HepG2 (cell line): Measurements from ENCODE around the gene ZNF581. TPM values are rescaled to one million over a fixed set of nuclear protein-coding genes. Genes with fewer than 3 reads are reported as not detected.

Experiments
- CEBPZ ChIP-seq: IDR thresholded peaks from 2 replicates; pipeline ENCODE4 v1.6.1; 2012; ENCODE audit warnings: low read length, improper control_type of control experiment
- HIC2 ChIP-seq: sonication (generic); formaldehyde crosslinking; IDR thresholded peaks from 2 replicates; pipeline ENCODE4 v1.9.0; 2022; ENCODE audit warnings: low read depth, missing genetic modification reagents
- HNRNPH1 ChIP-seq: fragments of 200-400 bp; formaldehyde crosslinking; optimal IDR thresholded peaks from 2 replicates; pipeline ENCODE3; 2017; ENCODE audit warnings: mild to moderate bottlenecking, low read depth, low read length
- KLF12 ChIP-seq: sonication (generic); formaldehyde crosslinking; IDR thresholded peaks from 2 replicates; pipeline ENCODE4 v1.4.0; 2020; ENCODE audit warnings: missing genetic modification reagents, borderline replicate concordance
- MTA1 ChIP-seq: sonication (generic); formaldehyde crosslinking; IDR thresholded peaks from 2 replicates; pipeline ENCODE4 v1.4.0; 2020; ENCODE audit warnings: missing genetic modification reagents, mild to moderate bottlenecking, borderline replicate concordance
- POLR2A ChIP-seq, 2 experiments: IDR thresholded peaks; 2 replicates each; pipeline ENCODE4 v1.6.1; 2011; ENCODE audit warnings: low read depth in 2 of 2, low read length in 2 of 2, mild to moderate bottlenecking in 1 of 2, moderate library complexity in 1 of 2; ENCODE audit not compliant: insufficient read depth in 1 of 2
- SIN3A ChIP-seq: IDR thresholded peaks from 2 replicates; pipeline ENCODE4 v1.6.1; 2011; ENCODE audit warnings: low read depth, mild to moderate bottlenecking, control low read depth, low read length, borderline replicate concordance
- ZKSCAN8 ChIP-seq: IDR thresholded peaks from 2 replicates; pipeline ENCODE4 v1.6.1; 2016; ENCODE audit warnings: borderline replicate concordance, missing genetic modification reagents, missing compliant biosample characterization
- ZNF335 ChIP-seq: sonication (generic); formaldehyde crosslinking; IDR thresholded peaks from 2 replicates; pipeline ENCODE4 v1.4.0; 2020; ENCODE audit warnings: missing genetic modification reagents
- ZNF383 ChIP-seq: sonication (generic); formaldehyde crosslinking; IDR thresholded peaks from 2 replicates; pipeline ENCODE4 v1.4.0; 2020; ENCODE audit warnings: missing genetic modification reagents, mild to moderate bottlenecking, borderline replicate concordance
- ZNF512 ChIP-seq: sonication (generic); formaldehyde crosslinking; IDR thresholded peaks from 2 replicates; pipeline ENCODE4 v1.4.0; 2020; ENCODE audit warnings: mild to moderate bottlenecking, missing genetic modification reagents
- ZNF552 ChIP-seq: sonication (generic); formaldehyde crosslinking; IDR thresholded peaks from 2 replicates; pipeline ENCODE4 v1.9.0; 2022; ENCODE audit warnings: missing genetic modification reagents, mild to moderate bottlenecking, borderline replicate concordance
- ZNF800 ChIP-seq: sonication (generic); formaldehyde crosslinking; IDR thresholded peaks from 2 replicates; pipeline ENCODE4 v1.4.0; 2020; ENCODE audit warnings: missing genetic modification reagents
- ZNF878 ChIP-seq: sonication (generic); formaldehyde crosslinking; IDR thresholded peaks from 2 replicates; pipeline ENCODE4 v1.8.1; 2023; ENCODE audit warnings: mild to moderate bottlenecking, missing genetic modification reagents, moderate library complexity
- polyA plus RNA-seq, 8 experiments: library from polyadenylated mRNA; depleted of rRNA in 3 of 8; stranded (reverse) in 7 of 8; unstranded in 1 of 8; fragments of >200 nt; fragmentation: Illumina TruSeq in 4 of 8; extraction: Trizol in 4 of 8; gene quantifications; 2 replicates each; pipeline versions ENCODE4 v1.2.1 to v1.2.3, GENCODE V29; 2011 to 2016; ENCODE audit warnings: low read depth in 4 of 8, missing spikeins in 1 of 8, mixed read lengths in 1 of 8; ENCODE audit not compliant: insufficient read depth in 1 of 8
- total RNA-seq, 5 experiments: library from RNA; depleted of rRNA; stranded (reverse); fragments of >200 nt; fragmentation: Illumina TruSeq; extraction: Trizol; gene quantifications; 2 replicates each; pipeline ENCODE4 v1.2.3, GENCODE V29; 2016; ENCODE audit warnings: low read depth in 1 of 5
- TF ChIP-seq, protein P1 (sequence below): sonication (generic); formaldehyde crosslinking; IDR thresholded peaks from 2 replicates; pipeline ENCODE4 v1.5.1; 2020; ENCODE audit warnings: missing genetic modification reagents, mild to moderate bottlenecking, borderline replicate concordance
- TF ChIP-seq, protein P2 (sequence below): sonication (generic); formaldehyde crosslinking; IDR thresholded peaks from 2 replicates; pipeline ENCODE4 v1.4.0; 2020; ENCODE audit warnings: missing genetic modification reagents

ZNF581 gene
- total and polyA plus RNA-seq, 2 of the 13 experiments (the other 11 are each of a cell fraction or from before 2014, with no cell fraction given), result 19.6 to 49.5 TPM

DNA sequence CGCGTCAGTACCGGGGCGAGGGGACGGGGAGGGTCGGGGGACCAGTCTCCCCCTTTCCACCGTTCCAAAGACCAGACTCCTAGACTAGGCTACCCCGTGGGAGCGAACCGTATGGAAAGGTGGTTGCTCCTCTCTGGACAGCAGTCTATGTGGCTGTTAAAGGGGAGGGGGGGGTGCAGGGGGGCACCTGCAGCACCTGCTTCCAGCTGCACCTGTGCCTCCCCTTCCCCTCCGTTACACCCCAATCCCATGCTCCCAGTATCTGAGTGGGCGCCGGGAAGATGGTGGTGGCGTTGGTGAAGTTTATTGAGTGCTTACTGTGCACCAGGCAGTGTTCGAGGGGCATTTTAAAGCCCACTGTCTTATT is 42.8 kb upstream of the ZNF581 start (continued):
- TF ChIP-seq, protein P1, sequence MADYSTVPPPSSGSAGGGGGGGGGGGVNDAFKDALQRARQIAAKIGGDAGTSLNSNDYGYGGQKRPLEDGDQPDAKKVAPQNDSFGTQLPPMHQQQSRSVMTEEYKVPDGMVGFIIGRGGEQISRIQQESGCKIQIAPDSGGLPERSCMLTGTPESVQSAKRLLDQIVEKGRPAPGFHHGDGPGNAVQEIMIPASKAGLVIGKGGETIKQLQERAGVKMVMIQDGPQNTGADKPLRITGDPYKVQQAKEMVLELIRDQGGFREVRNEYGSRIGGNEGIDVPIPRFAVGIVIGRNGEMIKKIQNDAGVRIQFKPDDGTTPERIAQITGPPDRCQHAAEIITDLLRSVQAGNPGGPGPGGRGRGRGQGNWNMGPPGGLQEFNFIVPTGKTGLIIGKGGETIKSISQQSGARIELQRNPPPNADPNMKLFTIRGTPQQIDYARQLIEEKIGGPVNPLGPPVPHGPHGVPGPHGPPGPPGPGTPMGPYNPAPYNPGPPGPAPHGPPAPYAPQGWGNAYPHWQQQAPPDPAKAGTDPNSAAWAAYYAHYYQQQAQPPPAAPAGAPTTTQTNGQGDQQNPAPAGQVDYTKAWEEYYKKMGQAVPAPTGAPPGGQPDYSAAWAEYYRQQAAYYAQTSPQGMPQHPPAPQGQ (CRISPR knock-in tag), result no peak
- TF ChIP-seq HIC2, result no peak
- TF ChIP-seq POLR2A (IDR thresholded peaks at IDR 0.05; ENCODE audit: insufficient read depth in 1 of 2, low read depth in 2 of 2, low read length in 2 of 2), result peak in 1 of 2 experiments; percentile 56; a peak in 2 of 4 replicates
- TF ChIP-seq MTA1 (CRISPR knock-in tag), result no peak
- no peak for TF ChIP-seq ZNF383 (CRISPR knock-in tag)
- TF ChIP-seq, protein P2, sequence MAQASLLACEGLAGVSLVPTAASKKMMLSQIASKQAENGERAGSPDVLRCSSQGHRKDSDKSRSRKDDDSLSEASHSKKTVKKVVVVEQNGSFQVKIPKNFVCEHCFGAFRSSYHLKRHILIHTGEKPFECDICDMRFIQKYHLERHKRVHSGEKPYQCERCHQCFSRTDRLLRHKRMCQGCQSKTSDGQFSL (CRISPR knock-in tag), result no peak
- peak; percentile 67; the same call in 1 of the 2 replicates for TF ChIP-seq SIN3A
- no peak for TF ChIP-seq ZNF512 (CRISPR knock-in tag)
- peak; percentile 44 for TF ChIP-seq HNRNPH1
- TF ChIP-seq ZNF800 (CRISPR knock-in tag), result no peak
- no peak for TF ChIP-seq ZNF878 (CRISPR knock-in tag)
- no peak for TF ChIP-seq ZKSCAN8
- TF ChIP-seq KLF12 (CRISPR knock-in tag), result no peak
- TF ChIP-seq ZNF335 (CRISPR knock-in tag), result 0 out of 2 replicates have a peak, but pooled peaks have one; percentile 13
- TF ChIP-seq ZNF552, result no peak
- no peak for TF ChIP-seq CEBPZ
